NCI-H524 (cell line): ENCODE measurements around the gene CEP68.

Experiments used
- DNase-seq, 2 experiments: peaks; one replicate each; lab custom pipeline; 2025; lab: John Stamatoyannopoulos, UW

Gene CEP68

DNA sequence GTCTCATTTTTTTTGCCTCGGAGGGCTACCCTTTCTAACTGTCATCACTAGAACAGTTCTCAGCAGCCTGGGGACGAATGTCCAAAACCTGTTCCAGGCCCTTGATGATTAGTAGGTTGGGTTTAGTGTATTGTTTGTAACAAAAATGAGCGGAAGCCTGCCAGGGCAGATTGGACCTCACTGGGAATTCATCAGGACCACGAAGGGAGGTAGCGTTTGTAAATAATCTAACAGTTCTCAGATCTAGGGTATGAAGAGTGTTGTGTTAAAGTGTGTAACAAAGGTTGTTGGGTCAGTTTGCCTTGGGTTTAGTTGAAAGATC lies 799 bp downstream of the CEP68 start:
- no peak for DNase-seq

DNA sequence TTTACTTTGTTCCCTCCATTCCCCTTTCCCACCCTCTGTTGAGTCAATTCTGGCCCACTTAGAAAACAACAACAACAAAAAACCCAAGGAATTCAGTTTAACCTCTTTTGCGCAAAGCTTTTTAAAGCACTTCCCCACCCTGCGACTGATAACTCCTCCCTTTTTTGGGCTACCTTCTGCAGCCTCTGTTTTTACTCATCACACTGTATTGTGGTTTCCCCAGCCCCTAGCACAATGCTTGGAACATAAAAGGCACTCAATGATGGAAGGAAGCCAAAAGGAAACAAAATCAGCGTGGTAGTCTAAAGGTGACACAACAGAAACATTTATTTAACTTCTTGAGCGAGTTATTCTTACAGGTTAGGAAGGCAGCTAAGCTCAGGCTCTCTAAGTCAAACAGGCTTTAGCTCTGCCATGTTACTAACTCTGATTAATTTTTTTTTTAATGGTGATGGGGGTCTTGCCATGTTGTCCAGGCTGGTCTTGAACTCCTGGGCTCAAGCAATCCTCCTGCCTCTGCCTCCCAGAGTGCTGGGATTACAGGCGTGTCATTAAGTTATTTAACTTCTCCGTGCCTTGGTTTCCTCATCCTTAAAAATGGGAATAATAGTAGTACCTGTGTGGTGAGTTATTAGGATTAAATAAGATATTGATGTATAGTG lies 1.3 kb downstream of the CEP68 start:
- DNase-seq = no peak

DNA sequence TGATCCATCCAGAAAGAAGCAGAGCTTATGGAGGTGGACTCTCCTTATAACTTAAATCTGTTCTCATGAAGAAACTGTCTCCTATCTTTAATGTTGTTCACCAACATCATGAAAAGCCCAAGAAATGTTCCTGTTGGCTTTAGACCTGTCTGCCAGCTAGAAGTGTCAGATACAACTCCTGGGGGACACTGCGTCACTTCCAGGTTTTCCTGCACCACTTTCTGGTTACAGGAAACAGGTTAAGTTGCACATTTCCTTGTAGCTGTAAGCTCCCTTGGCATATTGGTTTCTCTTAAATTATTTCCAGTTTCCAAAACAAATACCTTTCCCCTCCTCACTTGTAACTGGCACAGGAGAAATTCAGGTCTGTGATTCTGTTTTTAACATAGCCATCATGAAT lies 2.9 kb downstream of the CEP68 start:
- no peak for DNase-seq

DNA sequence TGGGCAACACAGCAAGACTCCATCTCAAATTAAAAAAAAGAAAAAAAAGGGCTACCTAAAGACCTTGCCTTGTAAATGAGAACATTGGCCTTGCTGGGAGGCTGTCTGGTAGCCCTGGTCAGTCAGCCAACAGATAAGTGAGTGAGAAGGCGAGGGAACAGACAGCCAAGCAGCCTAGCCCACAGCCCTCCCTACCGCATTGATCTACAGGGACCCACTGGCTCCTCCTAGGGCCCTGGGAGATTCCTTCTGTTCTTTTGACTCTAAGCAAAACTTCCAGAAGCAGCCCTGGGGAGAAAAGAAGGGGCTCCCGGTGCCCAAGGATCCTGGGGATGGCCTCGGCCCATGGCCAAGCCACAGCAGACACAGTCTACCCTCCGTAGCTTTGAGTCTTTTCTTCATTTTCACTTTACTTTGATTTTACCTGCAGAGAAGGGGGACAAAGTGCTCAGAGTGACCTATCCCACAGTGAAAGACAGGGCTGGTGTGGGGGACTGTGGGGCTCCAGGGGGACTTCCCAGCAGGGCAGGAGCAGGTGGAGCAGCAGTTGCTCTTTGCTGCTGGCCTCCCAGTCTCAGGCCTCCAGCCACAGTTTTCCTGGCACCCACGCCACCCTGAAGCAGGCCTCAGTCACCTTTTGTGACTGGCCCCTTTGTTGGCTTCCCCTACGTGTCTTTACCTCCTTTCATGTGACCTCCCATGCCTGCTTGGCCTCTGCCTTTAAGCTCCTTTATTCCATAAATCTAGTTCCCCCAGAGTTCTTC lies 5.1 kb downstream of the CEP68 start:
- no peak for DNase-seq

DNA sequence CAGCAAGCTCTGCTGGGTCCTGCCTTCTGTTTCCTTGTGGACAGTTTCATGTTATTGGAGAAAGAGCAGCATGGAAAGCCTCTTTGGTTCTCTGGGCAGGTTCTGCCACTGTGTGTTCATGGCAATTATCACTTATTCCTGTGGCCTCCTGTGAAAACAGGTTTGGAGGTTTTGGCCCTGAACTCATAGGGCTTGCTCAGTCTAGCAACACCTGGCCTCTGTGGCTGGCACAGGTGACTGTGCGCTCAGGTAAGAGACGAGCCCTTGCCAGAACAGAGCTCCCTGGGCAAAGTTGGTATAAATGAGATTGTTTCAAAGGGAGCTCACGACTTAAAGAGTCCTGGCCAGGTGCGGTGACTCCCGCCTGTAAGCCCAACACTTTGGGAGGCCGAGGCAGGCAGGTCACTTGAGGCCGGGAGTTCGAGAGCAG lies 5.7 kb downstream of the CEP68 start:
- DNase-seq = no peak

DNA sequence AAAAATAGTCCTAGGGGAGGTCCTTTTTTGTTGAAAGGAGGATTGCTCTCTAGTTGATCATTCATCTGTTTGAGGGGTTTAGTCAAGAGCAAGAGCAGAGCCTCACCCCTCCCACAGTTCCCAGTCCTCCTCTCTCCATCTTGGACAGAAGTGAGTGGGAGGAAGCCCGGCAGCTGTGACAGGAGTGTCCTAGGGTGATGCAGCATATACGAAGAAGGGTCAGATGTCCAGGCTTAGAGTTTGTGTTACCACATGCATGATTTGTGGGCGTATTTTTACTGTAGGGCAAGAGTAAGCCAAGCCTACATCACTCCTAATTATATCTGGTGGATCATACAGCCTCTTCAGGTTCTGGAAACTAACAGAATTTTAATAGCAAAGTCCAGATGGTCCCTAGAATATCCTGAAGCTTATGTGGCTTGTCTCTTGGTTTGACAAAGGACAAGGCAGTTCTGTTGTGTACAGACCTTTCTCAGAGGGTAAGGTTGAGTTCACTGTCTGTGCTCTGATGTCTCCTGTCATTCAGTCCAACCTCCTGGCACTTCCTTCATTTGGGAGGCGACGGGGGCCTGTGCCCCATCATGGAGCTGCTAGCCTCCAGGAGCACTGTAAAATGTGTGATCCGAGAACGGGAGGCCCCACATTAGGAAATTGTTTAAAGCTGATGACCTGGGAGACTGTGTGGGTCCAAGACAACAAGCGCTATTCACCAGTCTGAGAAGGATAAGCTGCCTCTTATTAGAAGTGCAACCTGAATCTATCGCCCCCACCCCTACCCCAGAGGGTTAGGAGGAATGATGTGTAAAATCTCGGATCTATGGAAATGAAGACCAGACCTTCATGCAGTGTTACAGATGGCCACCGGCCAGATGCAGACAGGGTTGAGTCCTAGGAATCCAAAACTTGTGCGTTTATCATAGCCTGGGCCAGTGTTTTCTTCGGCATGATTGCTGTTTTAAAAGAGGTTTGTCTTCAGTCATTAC lies 6.9 kb downstream of the CEP68 start:
- DNase-seq = peak in 1 of 2 experiments; percentile 48

DNA sequence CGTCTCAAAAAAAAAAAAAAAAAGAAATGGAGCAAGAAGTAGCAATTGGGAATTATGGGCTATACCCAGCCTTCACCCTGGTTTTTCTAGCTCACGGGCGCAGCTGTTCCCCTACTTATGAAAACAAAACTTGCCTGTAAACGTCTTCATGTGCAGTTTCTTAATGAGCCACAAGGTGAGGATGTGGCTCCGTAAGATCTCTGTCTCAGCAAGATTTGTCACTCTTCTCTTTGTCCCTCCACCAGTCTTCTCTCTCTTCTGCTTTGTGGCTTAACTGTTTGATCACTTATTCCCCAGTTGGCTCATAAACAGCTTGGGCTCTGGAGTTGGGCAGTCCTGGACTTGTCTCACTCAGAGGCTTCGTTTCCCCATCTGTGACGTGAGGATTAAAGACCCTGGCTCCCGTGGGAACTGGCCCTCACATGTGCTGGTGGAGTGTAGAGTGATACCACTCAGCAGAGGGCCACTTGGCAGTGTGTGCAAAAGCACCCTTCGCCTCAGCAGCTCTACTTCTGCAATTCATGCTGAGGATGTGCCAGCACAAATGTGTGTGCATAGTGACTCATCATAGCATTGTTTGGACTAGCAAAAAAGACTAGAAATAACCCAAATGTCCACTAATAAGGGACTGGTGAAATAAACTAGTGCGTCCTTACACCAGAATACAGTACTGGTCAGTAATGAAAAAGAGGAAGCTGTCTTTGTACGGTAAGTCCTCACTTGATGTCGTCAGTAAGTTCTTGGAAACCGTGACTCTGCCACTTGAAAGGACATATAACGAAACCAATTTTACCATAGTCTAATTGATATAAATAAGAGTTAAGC lies 8.7 kb downstream of the CEP68 start:
- DNase-seq = peak; percentile 97 to 99

DNA sequence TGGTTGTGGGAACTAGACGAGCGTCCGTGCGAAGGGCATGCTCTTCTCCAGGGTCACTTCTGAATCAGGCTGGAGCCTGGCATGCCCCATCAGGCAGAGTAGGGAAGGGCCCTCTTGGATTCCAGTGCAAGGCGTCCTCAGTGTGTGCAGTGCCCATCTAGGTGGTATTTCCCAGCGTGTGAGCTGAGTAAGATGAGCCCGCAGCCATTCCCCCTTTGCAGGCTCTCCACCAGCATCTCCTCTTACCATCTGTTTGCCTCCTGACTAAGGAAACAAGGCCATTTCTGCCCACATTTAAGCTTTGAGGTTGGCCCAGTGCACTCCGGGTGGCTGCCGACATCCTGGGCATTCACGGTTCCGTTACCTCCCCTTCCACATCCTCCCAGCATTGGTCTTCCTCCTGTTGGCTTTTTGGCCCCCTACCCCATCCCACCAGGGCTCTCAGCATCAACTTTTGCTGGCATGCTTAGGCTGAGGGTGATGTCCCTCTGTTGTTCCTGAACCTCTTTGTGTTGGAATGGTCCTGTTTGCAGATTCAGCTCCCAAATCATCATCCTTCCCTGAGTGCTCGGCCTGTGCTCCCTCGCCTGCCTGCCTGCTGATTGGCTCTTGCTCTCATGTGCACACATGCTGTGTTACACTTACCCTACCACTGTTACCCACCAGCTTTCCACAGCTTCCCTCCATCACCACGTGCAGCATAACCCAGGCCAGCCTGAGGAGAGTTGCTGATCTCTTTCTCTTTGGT lies 11.8 kb downstream of the CEP68 start:
- DNase-seq = peak in 1 of 2 experiments; percentile 44

DNA sequence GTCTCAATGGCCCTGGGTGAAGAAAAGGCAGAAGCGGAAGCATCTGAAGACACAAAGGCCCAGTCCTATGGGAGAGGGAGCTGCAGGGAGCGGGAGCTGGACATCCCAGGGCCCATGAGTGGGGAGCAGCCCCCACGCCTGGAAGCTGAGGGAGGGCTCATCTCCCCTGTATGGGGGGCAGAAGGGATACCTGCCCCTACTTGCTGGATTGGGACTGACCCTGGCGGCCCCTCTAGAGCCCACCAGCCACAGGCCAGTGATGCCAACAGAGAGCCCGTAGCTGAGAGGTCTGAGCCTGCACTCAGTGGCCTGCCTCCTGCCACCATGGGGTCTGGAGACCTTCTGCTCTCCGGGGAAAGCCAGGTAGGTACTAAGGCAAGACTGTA lies 13.2 kb downstream of the CEP68 start:
- no peak for DNase-seq

DNA sequence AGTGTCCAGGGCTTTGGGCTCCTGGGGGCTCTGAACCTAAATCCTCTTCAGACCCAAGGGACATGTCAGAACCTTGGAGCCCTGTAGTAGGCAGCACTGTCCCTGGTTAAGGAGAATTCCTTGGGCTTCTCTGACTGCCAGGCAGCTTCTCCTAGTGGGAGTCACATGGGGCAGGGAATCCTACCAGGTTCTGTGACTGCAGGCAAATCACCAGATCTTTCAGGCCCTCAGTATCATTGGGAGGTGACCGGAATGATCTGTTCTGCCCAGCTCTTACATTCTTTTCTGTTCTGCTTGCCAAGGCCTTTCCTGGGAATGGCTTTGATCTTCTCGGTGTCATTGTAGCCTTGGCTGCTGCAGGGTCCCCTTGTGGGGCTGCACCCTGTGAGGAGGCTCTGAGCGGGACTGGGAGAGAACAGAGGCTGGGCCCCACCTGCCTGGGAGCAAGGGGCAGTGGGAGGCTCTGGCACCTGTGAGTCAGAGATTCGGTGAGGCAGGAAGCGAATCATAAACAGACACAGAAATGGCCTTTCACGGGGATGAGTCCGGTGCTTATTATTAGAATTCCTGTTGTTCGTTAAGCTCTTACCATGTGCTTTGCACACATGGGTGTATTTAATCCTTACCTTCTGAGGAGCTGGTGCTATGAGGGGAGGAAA lies 14.1 kb downstream of the CEP68 start:
- no peak for DNase-seq

DNA sequence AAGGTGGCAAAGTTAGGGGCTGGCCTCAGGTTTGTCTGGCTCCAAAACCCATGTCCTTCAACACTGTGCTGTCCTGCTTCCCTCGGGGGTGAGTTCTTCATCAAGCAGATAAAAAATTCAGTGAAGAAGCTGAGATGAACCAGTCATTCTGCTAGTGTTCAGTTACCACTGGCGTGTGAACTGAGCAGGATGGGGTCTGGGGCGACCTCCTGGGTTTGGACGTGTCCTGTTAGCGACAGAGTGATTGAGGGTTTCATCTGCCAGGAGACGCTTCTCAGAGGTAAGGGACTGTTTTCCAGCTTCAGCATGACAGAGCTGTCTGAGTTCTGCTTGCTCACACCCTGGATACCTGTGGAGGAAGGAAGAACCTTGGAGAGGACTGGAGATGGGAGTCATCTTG lies 14.6 kb downstream of the CEP68 start:
- DNase-seq = no peak

DNA sequence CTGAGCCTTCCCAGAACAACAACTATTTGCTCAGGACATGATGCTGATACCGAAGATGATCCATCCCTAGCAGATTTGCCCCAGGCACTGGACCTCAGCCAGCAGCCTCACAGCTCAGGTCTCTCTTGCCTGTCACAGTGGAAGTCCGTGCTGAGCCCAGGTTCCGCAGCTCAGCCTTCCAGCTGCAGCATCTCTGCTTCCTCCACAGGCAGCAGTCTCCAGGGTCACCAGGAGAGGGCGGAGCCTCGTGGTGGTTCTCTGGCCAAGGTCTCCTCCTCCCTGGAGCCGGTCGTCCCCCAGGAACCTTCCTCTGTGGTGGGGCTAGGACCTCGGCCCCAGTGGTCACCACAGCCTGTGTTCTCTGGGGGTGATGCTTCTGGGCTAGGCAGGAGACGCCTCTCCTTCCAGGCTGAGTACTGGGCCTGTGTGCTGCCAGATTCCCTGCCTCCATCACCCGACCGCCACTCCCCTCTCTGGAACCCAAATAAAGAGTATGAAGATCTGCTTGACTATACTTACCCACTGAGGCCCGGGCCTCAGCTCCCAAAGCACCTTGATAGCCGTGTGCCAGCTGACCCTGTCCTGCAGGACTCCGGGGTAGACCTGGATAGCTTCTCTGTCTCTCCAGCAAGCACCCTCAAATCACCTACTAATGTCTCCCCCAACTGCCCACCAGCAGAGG lies 15.4 kb downstream of the CEP68 start:
- no peak for DNase-seq

DNA sequence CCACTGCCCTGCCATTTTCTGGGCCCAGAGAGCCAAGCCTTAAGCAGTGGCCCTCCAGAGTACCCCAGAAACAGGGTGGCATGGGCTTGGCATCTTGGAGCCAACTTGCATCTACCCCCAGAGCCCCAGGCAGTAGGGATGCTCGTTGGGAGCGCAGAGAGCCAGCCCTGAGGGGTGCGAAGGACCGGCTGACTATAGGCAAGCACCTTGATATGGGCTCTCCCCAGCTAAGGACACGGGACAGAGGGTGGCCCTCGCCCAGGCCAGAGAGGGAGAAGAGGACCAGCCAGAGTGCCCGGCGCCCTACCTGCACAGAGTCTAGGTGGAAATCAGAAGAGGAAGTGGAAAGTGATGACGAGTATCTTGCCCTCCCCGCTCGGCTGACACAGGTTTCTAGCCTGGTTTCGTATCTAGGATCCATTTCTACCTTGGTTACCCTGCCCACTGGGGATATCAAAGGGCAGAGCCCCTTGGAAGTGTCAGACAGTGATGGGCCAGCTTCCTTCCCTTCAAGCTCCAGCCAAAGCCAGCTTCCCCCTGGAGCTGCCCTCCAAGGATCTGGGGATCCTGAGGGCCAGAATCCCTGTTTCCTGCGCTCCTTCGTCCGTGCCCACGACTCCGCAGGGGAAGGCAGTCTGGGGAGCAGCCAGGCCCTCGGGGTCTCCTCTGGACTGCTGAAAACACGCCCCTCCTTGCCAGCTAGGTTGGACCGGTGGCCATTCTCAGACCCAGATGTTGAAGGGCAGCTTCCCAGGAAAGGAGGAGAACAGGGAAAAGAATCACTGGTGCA lies 16.2 kb downstream of the CEP68 start:
- DNase-seq = no peak

DNA sequence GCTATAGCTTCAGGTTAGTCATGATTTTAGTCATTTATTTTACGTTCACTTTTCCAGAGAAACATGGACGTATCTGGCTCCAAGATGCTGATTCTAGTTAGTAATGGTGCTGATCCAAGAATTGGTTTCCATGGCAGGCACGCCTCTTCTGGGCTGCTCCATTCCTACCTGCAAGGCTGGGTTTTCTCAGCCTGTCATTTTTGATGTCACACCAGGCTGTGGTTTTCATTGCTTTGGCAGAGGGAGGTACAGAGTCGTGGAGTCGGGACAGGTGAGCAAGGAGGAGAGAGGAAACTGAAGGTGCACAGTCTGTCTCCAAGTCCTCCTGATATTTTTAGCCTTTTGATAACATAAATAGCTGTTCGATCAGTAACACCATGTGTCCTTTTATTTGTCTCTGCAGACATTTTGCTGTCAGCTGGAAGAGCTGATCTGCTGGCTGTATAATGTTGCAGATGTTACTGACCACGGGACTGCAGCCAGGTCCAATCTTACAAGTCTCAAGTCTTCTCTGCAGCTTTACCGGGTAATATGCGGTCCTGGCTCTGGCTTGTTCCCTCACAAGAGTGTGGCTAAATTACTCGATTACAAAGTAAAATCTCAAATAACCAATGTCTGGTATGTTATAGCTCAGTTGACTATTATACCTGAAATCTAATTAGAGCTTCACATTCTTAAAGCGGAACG lies 17.8 kb downstream of the CEP68 start:
- no peak for DNase-seq

DNA sequence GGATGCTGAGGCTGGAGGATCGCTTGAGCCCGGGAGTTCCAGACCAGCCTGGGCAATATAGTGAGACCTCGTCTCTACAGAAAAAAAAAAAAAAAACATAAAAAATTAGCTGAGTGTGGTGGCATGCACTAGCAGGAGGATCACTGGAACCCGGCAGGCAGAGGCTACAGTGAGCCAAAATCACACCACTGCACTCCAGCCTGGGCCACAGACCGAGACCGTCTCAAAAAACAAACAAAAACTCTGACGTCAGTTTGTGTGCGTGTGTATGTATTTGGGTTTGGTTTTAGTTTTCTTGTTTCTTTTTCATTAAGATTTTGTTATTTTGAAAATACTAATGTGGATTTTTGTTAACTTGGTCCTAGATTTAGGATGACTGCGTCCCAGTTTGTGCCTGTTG lies 19.0 kb downstream of the CEP68 start:
- no peak for DNase-seq

DNA sequence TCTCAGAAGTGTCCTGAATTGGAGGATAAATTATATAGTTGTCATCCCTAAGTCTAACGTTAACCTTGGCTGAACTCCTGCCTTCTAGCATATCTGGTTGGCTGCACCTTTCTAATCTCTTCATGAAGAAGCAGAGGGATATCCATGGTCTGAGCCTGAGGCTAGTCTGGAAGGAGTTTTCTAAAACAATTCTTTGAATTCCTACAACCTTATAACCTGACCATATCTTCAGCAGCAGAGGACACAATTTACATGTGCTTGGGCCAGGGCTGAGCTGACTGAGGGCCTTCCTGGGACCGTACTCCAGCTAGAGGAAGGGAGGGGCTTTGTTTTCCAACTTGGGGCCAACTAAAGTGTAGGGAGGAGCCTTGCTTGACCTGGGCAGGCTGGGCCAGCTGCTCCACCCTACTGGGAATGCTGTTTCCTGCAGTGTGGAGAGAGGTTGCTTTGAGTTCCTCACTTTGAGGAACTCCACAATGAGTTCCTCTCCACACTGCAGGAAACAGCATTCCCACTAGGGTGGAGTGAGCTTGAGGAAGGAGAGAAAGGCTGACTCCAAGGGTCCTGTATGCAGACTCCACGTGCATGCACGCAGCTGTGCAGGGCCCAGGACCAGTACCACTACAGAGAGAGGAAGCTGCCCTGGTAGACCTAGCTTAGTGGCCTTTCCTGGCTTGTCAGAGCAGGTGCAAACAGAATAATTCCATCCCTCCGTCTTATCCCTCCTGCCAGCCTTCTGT lies 19.6 kb downstream of the CEP68 start:
- no peak for DNase-seq

DNA sequence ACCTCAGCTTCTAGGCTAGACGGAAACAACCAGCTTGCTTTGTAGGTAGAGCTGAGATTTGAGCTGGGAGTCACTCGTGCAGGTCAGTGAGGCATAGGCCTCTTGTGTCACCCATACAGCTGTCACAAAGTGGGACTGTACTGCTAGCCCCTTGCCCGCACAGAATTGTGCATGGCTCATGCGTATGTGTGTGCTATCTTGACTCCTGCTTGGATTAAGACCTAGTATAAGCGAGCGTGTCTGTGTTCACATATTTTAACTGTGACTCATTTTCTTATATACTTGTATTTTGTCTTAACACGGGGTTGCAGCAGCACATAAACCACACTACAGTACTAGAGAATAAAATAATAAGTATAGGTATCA lies 20.1 kb downstream of the CEP68 start:
- no peak for DNase-seq

DNA sequence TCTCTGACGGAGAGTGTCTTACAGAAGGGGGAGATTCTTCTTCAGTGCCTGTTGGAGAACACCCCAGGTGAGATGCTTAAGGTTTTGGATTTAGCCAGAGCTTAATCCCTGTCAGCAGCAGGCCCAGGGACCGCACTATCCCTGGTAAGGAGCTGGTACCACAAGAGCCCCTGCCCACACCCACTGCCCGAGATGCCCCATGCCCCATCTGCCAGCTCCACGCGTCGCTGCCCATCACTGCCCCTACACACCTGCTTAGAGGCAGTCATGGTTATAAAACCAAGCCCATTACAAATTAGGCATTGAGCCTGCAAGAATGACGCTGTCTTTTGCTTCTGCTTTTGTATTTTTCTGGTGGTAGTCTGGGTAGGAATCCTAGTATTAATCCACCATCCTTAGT lies 21.7 kb downstream of the CEP68 start:
- DNase-seq = peak; percentile 17 to 39
